Hepatocyte (in vitro differentiated cells): ENCODE data around the gene THTPA.
A peak's percentile ranks its signal among the peaks of the same experiment; 100 is the strongest.

ENCODE experiments used
- CTCF ChIP-seq: fragments of 200-600 bp; sonication (generic); IDR thresholded peaks from 2 replicates; pipeline ENCODE4 v1.5.1; 2016; ENCODE audit warnings: antibody characterized with exemption, mild to moderate bottlenecking; ENCODE audit not compliant: poor library complexity
- EZH2 ChIP-seq: fragments of 200-600 bp; sonication (generic); IDR thresholded peaks from 2 replicates; pipeline ENCODE4 v1.6.1; 2016; ENCODE audit warnings: antibody characterized with exemption, mild to moderate bottlenecking, borderline replicate concordance

GRCh38 chr14:23588884-23589598, 33.0 kb downstream of the THTPA start:
- peak; percentile 91 for TF ChIP-seq CTCF
- TF ChIP-seq EZH2: no peak
